Measurements from ENCODE around the gene CDS2. TPM values are rescaled to one million over a fixed set of nuclear protein-coding genes. Genes with fewer than 3 reads are reported as not detected.

CDS2 gene
- total RNA-seq, 1 experiment from 2014 or later, result 17.1 TPM

- peaks cover 14% of the 10 kb centered on the region; the same call in 1 of the 2 replicates for H3K36me3 ChIP-seq (ENCODE audit: low read depth, low read length)
- intact Hi-C loops (cut with micrococcal nuclease), result no loop called here
- no TSS peak for BruUV-seq (replicated peaks)
These were observed 55.9 kb downstream of the CDS2 start for GRCh38 chr20:5182615-5183254.

GRCh38 chr20:5183731-5184474 lies 57.1 kb downstream of the CDS2 start:
- ATAC-seq (no peak), DNase-seq (no peak)
- intact Hi-C loops (cut with micrococcal nuclease), result no loop called here
- Histone ChIP-seq H3K4me3 (ENCODE audit: low read length) (no peak overlapping the region), H3K9me3 (ENCODE audit: low read length) (no peaks in the 10 kb centered on the region), H3K36me3 (ENCODE audit: low read depth, low read length) (peaks cover 14% of the 10 kb centered on the region; the same call in 1 of the 2 replicates), H3K27me3 (ENCODE audit: low read length) (no peaks in the 10 kb centered on the region), H2AFZ (ENCODE audit: low read length) (no peak overlapping the region), H3K9ac (ENCODE audit: low read length) (no peak overlapping the region), H3K4me2 (ENCODE audit: low read length) (no peak overlapping the region), H3K9me2 (replicated peaks; ENCODE audit: low read length) (no peaks in the 10 kb centered on the region), H3K4me1 (ENCODE audit: insufficient read depth, low read length) (peaks cover 17% of the 10 kb centered on the region), H4K20me1 (ENCODE audit: low read length) (no peaks in the 10 kb centered on the region), H3K27ac (ENCODE audit: low read length) (no peak overlapping the region), H3K79me2 (ENCODE audit: low read length) (no peaks in the 10 kb centered on the region), H3F3A (ENCODE audit: low read length, unreplicated experiment) (no peaks in the 10 kb centered on the region)
- no TSS peak for BruUV-seq (replicated peaks)
- no peak for TF ChIP-seq CTCF (conservative IDR thresholded peaks at IDR 0.05; ENCODE audit: low read depth, low read length)
- TF ChIP-seq EZH2phosphoT487 (IDR thresholded peaks at IDR 0.05; ENCODE audit: borderline replicate concordance, low read length), result no peak
- no peak for TF ChIP-seq EZH2 (IDR thresholded peaks at IDR 0.05; ENCODE audit: low read length, unreplicated experiment)
- POLR2A ChIA-PET (ENCODE audit: unreplicated experiment), result no interaction called here
- CTCF ChIA-PET, result no interaction called here

More at GRCh38 chr20:5182615-5183254, 55.9 kb downstream of the CDS2 start:
- no peak for DNase-seq
- TF ChIP-seq CTCF (conservative IDR thresholded peaks at IDR 0.05; ENCODE audit: low read depth, low read length) (no peak), EZH2 (IDR thresholded peaks at IDR 0.05; ENCODE audit: low read length, unreplicated experiment) (no peak), EZH2phosphoT487 (IDR thresholded peaks at IDR 0.05; ENCODE audit: borderline replicate concordance, low read length) (no peak)
- Histone ChIP-seq H4K20me1 (ENCODE audit: low read length) (no peaks in the 10 kb centered on the region), H2AFZ (ENCODE audit: low read length) (no peak overlapping the region), H3K4me2 (ENCODE audit: low read length) (no peak overlapping the region), H3K27ac (ENCODE audit: low read length) (no peak overlapping the region), H3K9me2 (replicated peaks; ENCODE audit: low read length) (no peaks in the 10 kb centered on the region), H3K27me3 (ENCODE audit: low read length) (no peaks in the 10 kb centered on the region), H3K4me3 (ENCODE audit: low read length) (no peak overlapping the region), H3F3A (ENCODE audit: low read length, unreplicated experiment) (no peaks in the 10 kb centered on the region), H3K9ac (ENCODE audit: low read length) (no peak overlapping the region), H3K9me3 (ENCODE audit: low read length) (no peaks in the 10 kb centered on the region), H3K79me2 (ENCODE audit: low read length) (no peaks in the 10 kb centered on the region), H3K4me1 (ENCODE audit: insufficient read depth, low read length) (peaks cover 17% of the 10 kb centered on the region)
- ATAC-seq, result no peak
- POLR2A ChIA-PET (ENCODE audit: unreplicated experiment), result no interaction called here
- CTCF ChIA-PET, result no interaction called here

- H3K4me1 ChIP-seq (ENCODE audit: insufficient read depth, low read length), result peaks cover 17% of the 10 kb centered on the region
- intact Hi-C loops (cut with micrococcal nuclease), result no loop called here
- H3K9me3 ChIP-seq (ENCODE audit: low read length), result no peaks in the 10 kb centered on the region
- POLR2A ChIA-PET (ENCODE audit: unreplicated experiment), result no interaction called here
- no peak overlapping the region for H3K4me3 ChIP-seq (ENCODE audit: low read length)
- TF ChIP-seq EZH2phosphoT487 (IDR thresholded peaks at IDR 0.05; ENCODE audit: borderline replicate concordance, low read length), result no peak
- TF ChIP-seq CTCF (conservative IDR thresholded peaks at IDR 0.05; ENCODE audit: low read depth, low read length), result no peak
- no peak for TF ChIP-seq EZH2 (IDR thresholded peaks at IDR 0.05; ENCODE audit: low read length, unreplicated experiment)
- no peaks in the 10 kb centered on the region for H3F3A ChIP-seq (ENCODE audit: low read length, unreplicated experiment)
- CTCF ChIA-PET, result no interaction called here
- H3K27me3 ChIP-seq (ENCODE audit: low read length), result no peaks in the 10 kb centered on the region
- ATAC-seq, result no peak
- H3K4me2 ChIP-seq (ENCODE audit: low read length), result no peak overlapping the region
- no peaks in the 10 kb centered on the region for H3K9me2 ChIP-seq (replicated peaks; ENCODE audit: low read length)
- H2AFZ ChIP-seq (ENCODE audit: low read length), result no peak overlapping the region
- no peak overlapping the region for H3K9ac ChIP-seq (ENCODE audit: low read length)
- no peaks in the 10 kb centered on the region for H3K79me2 ChIP-seq (ENCODE audit: low read length)
- BruUV-seq (replicated peaks), result no TSS peak
- no peak overlapping the region for H3K27ac ChIP-seq (ENCODE audit: low read length)
- peaks cover 14% of the 10 kb centered on the region; the same call in 1 of the 2 replicates for H3K36me3 ChIP-seq (ENCODE audit: low read depth, low read length)
- no peaks in the 10 kb centered on the region for H4K20me1 ChIP-seq (ENCODE audit: low read length)
- no peak for DNase-seq
These were observed 57.9 kb downstream of the CDS2 start for GRCh38 chr20:5184684-5185083.
